CD4-positive, alpha-beta T cell treated with Interleukin-17A for 1 hour (primary cell): ENCODE results near the gene WIPF2.

Source experiments
- DNase-seq: peaks from one replicate; pipeline ENCODE4 v3.0.0-alpha.2; 2020

WIPF2 gene

DNA sequence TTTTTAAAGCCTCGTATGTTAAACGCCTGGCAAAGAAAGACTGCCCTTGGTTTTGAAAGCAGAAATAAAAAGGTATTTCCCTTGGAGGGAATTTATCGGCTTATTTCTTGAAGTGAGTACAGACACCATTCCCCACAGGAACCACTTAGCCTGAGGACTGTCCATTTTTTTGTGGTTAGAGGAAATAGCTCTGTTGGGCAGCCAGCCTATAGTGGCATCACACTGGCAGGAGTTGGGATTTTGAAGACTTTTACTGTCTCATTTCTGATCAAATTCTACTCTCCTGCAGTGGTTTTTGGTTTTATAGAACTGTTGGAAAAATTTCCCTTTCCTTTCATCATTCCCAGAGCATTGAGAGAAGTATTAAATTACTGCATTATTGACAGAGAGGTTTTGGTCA lies 34.5 kb downstream of the WIPF2 start:
- DNase-seq = no peak

DNA sequence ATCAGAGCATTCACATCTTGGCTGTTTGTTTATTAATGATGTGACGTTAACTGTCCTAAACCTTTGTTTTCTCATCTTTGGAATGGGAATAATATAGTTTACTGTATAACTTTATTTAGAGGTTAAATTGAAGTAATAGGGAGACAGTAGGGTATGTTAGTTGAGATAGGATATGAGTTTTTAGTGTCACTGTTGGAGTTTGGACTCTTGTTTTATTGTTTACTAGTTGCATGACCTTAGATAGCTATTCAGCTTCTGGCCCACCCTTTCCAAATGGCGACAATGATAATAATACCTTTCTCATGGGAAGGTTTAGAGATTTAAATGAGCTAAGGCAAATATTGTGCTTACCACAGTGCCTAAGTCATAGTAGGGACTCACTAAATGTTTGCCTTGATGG lies 40.4 kb downstream of the WIPF2 start:
- DNase-seq = no peak

DNA sequence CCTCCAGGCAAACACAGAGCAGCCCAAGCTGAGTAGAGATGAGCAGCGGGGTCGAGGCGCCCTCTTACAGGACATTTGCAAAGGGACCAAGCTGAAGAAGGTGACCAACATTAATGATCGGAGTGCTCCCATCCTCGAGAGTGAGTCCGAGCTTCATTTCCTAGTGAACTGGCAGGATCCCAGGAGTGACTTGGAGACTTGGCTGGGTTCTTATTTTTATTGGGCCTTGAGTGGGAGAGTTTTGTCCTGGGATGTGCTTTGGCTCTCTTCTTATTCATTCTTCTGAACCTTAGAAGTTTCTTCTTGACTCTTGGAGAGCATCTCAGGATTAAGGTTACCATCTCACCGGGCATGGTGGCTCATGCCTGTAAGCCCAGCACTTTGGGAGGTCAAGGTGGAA lies 41.4 kb downstream of the WIPF2 start:
- DNase-seq = no peak

DNA sequence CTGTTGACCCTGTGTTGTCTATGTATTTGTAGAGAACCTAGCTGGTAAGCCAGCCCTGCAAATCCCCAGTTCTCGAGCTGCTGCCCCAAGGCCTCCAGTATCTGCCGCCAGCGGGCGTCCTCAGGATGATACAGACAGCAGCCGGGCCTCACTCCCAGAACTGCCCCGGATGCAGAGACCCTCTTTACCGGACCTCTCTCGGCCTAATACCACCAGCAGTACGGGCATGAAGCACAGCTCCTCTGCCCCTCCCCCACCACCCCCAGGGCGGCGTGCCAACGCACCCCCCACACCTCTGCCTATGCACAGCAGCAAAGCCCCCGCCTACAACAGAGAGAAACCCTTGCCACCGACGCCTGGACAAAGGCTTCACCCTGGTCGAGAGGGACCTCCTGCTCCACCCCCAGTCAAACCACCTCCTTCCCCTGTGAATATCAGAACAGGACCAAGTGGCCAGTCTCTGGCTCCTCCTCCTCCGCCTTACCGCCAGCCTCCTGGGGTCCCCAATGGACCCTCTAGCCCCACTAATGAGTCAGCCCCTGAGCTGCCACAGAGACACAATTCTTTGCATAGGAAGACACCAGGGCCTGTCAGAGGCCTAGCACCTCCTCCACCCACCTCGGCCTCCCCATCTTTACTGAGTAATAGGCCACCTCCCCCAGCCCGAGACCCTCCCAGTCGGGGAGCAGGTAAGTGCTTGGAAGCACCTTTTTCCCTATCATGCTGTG lies 45.5 kb downstream of the WIPF2 start:
- DNase-seq = no peak

DNA sequence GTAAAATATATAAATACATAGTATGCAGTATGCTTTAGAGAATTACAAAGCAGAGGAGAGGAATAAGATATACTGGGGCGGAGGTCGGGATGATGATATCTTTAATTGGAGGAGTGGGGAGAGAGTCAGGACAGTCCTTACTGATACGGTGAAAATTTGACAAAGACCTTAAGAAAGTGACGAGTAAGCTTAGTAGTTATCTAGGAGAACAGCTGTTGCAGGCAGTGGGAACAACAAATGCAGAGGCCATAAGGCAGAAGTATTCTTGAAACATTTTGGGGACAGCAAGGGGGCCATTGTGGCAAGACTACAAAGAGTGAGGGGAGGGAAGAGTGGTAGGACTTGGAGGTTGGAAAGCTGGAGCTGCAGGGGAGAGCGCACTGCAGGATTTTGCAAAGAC lies 46.2 kb downstream of the WIPF2 start:
- no peak for DNase-seq

DNA sequence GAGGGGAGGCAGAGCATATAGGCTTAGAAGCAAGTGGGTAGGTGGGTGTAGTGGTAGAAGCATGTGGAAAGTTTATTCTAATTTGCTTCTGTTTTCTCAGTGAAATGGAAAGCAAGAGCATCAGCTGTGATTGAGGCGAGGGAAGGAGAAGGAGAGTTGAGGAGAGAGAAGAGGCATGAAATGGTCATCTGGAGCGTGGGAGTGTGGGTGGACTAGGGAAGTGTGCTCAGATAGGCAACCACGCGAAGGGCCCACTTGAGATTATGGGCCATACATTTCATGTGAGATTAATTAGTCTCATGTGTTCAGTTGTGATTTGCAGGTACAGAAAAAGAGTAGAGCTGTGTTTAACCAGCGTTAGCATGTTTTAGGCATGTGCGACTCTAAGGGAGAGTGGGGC lies 47.8 kb downstream of the WIPF2 start:
- no peak for DNase-seq

DNA sequence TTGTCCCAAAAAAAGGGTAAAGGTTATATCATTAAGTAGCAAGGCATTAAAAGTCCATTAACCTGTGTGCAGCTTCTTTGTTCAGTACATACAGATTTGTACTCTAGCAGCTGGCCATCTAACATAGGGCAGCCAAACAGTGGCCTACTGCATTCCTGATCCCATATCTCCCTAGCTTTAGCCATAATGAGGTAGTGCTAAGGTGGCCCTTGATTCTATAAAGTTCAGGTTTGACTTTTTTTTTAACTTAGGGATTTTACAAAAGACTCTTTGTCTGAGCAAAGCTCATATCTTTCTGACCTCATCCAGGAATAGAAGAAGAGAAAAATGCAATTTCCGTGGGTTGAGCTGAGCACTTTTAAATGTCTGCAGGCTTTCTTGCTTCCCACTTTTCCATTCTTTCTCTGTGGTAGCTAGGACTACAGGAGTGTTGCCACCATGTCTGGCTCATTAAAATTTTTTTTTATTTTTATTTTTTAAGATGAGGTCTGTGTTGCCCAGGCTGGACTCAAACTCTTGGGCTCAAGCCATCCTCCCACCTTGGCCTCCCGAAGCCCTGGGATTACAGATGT lies 49.1 kb downstream of the WIPF2 start:
- DNase-seq = no peak

DNA sequence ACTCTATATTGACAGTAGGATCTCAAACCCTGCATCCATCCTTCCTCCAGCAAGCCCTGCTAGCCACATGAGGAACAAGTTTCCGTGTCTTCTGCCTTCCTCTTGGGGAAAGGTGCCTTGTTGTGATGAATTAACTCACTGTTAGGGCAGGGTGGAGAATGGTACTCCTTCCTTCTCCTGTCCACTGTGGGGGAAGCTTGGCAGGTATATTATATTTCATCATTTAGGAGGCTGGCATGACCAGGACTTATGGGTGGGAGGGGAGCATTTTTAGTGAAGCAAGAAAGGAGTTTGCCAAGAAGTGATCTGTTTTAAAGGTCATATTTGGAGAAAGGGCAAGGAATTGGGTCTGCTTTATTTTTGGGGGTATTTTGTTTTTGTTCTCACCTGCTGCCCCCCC lies 59.3 kb downstream of the WIPF2 start:
- DNase-seq = no peak

DNA sequence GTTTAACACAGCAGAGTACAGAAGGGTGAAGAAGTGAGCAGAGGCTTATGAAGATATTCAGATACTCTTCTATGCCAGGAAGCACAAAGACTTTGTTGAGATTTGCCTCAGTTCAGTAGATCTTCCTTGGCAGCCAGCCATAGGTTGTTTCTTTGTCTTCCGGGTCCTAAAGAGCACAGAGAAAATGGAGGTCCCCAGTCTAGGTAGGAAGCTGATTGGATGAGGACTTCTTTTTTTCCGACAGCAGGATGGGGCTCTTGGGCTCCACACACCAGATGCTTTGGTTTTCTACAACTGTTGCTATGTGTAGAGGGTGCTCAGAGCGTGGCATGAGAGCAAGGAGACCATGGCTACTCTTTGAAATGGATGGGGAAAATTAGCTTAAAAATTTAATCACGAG lies 60.3 kb downstream of the WIPF2 start:
- DNase-seq = no peak

DNA sequence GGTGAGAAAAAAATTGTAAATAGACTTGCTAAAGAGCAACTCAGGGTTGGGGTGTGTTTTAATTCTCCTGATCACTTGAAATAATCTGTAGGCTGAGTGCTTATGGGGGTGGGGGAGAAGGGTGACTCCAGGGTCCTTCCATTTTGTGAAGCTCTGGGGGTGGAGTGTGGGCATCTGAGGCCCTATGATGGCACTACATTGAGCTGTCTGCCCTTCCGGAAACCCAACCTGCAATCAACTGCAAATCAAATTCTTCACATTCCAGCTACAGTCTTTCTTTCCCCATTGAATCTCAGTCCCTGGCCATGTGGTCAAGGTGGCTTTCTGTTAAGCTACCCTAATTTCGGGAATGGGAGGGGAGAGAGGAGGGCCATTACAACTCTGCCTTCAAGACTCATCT lies 62.6 kb downstream of the WIPF2 start:
- no peak for DNase-seq

DNA sequence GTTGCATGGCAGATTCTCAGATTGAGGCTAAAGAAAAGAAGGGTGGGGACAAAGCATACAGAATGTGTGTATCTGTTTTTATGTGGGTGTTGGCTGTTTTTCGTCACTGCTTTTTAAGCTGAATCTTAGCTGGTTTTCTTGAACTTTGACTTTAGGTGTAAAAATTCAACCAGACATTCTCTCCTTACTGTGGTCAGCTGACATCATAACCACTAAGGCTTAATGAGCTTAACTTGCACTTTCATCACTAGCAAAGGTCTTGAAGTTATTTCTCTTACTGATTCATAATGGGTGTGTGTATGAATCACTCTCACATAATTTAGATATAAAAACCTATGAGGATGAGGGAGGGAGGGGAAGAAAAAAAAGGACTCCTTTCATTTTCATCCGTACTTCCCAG lies 64.6 kb downstream of the WIPF2 start:
- peak; percentile 58 for DNase-seq

DNA sequence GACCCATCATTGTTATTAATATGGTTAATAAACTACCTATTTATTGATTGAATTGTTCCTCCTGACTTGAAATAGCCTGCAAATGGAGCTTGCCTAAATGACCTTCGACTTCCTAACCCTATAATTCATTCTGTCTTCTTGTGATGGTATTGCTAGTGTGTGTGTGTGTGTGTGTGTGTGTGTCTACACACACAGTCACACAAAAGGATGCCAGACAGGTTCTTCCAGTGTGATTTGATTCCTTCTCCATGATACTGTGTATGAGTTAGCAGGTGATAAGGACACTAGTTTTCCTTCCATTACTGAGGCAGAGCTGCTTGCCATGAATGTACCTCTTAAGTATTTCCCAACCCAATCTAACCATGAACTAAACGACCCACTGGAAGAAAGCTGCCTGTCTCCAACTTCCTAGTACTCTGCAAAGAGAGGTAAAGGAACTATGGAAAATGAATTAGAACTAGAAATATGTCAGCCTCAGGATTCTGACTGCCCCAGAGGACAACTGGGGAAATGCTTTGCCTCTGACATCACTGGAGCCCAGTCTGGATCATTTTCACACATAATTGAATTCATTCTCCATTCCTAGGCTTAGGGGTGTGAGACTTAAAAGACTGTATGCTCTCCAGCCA lies 65.1 kb downstream of the WIPF2 start:
- DNase-seq = no peak

DNA sequence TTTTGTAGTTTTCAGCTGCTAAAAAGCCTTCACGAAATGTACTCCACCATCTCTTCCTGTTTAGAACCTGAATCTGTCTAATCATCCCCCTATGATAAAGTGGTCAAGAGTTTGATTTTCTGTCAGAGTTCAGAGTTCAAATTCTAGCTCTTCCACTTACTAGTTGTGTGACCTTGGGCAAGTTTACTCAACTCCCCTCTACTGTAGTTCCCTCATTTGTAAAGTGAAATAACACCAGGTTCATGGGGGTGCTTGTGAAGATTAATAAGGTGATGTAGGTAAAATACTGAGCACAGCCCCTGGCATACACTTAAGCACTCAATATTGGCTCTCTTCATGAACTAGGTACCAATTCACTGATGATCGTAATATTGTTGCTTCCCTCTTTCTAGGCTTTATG lies 67.4 kb downstream of the WIPF2 start:
- DNase-seq = no peak

DNA sequence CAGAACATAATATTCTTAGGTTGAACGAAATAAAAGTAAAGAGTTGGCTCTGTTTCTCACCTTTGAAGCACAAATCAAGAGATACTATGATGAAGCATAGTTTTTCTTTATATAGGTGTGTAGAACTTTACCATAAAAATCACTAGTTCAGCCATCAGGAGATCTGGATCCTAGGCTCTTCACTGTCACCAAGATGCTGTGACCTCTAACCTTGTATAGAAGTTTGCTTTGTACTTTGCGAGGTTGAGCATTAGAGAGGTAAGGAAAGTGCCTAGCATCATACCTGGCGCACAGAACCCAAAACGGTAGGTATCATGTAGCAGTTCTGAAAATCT lies 68.0 kb downstream of the WIPF2 start:
- DNase-seq = no peak

DNA sequence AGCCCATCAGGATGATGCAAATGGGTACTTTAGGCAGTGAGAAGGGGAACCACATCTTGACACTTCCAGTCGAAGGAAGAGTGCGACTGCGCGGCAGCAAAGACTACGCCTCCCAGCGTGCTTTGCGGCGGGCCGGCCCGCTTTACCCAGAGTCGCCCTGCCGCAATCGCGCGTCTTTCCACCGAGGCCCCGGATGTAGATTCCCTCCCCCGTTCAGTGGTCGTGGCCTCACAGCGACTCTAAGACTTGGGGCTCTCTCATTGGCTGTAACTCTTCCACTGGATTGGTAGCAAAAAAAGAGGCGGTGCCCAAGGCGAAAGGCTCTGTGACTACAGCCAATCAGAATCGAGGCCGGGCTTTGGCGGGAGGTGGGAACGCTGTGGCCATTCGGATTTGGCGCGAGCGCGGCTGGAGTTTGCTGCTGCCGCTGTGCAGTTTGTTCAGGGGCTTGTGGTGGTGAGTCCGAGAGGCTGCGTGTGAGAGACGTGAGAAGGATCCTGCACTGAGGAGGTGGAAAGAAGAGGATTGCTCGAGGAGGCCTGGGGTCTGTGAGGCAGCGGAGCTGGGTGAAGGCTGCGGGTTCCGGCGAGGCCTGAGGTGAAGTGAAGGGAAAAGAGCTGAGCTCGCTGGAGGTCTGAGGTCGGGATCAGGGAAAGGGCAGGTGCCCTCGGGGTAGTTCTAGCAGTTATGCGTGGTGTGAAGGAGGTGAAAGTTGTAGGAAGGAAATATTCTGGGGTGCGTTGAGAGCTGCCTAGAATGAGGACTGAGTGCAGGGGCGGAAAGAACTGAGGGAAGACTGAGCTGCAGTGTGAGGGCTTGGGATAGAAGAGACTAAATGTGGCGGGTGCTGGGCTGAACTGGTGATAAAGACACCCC lies 68.6 kb downstream of the WIPF2 start, which contains the start of gene CDC6:
Gene CDC6, plus strand, starts transcription at position 386 of the 876 bp plus-strand sequence. CDS start 1,542 bp downstream, outside the sequence.
- peak; percentile 100 for DNase-seq

DNA sequence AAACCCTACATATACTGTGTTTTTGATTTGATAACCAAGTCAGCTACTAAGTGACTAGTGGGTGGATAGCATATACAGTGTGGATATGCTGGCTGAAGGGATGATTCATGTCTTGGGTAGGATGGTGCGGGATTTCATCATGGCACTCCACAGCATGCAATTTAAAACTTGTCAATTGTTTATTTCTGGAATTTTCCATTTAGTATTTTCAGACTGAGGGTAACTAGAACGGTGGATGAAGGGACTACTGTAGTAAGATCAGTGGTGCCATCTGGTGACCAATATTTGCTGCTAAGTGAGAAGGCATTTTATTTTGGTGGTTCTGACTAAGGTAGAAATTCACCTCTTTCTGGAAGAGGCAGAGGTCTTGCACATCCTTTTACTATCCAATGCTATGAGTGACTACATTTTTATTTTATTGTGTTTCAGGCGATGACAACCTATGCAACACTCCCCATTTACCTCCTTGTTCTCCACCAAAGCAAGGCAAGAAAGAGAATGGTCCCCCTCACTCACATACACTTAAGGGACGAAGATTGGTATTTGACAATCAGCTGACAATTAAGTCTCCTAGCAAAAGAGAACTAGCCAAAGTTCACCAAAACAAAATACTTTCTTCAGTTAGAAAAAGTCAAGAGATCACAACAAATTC lies 71.7 kb downstream of the WIPF2 start:
- DNase-seq = peak; percentile 67

DNA sequence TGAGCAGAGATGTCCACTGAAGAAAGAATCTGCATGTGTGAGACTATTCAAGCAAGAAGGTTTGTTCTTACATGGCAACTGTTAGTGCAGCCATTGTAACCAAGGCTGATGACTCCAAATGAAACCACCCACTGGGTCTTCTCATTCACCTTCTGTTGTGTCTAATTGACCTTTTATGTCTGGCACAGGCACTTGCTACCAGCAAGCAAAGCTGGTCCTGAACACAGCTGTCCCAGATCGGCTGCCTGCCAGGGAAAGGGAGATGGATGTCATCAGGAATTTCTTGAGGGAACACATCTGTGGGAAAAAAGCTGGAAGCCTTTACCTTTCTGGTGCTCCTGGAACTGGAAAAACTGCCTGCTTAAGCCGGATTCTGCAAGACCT lies 72.2 kb downstream of the WIPF2 start:
- DNase-seq = no peak

DNA sequence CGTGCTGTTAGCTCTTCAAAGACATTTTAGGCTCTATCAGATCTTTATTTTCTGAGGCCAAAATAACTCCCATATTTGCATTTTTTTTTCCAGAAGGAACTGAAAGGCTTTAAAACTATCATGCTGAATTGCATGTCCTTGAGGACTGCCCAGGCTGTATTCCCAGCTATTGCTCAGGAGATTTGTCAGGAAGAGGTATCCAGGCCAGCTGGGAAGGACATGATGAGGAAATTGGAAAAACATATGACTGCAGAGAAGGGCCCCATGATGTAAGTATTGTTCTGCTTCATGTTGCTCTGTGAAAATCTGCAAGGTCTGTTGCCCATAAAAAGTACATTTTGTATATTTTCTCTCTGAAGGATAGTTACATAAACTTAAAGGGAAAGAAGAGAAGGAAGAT lies 74.3 kb downstream of the WIPF2 start:
- DNase-seq = no peak

DNA sequence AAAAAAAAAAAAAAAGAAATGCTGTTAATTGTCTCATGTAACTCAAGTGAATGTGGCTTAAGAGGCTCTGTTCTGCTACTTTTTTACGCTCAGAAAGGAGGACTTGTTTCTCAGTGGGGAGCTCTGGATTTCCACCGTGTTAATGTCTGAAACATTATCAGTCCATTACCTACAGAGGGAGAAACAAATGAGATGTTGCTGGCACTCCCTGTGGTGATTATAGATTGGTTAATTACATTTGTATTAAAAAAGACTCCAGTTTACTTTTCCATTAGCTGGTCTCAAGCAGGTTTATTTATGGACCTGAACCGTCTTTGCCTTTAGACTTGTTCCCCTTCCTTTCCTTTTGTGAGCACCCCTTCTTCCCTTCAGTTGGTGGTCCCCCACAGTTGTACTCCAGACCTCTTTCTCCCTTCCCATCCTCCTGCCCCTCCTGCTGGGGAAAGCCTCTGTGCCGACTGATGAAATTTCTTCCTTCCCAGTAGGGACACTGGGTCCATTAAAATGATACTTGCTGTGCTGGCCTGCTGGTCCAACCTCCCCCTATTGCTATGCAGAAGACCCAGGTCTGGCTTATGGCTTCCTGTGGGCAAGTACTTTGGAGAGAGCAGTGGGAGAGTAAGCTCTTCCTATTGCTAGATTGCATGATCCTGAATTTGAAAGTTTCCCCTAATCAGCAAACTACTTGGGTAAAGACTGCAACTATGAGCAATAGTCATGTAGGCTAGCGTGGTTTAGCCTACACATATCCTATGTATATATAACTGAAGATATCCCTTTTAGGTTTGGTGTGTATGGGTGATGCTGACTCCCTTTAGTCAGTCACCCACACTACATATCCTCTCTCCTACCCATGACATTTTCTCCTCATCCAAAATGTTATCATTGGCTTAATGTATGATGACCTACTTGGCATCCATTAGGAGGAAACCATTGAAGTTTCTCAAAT lies 76.7 kb downstream of the WIPF2 start:
- DNase-seq = no peak

DNA sequence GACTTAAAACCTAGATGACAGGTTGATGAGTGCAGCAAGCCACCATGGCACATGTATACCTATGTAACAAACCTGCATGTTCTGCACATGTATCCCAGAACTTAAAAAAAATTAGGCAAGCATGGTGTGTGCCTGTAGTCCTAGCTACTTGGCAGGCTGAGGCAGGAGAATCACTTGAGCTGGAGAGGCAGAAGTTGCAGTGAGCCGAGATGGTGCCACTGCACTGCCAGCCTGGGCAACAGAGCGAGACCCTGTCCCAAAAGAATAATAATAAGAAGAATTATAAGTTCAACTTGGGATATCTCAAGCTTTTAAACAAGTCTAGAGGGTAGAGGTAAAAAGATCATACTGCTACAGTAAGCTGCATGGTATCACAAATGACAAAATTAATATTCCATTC lies 78.4 kb downstream of the WIPF2 start:
- DNase-seq = no peak

DNA sequence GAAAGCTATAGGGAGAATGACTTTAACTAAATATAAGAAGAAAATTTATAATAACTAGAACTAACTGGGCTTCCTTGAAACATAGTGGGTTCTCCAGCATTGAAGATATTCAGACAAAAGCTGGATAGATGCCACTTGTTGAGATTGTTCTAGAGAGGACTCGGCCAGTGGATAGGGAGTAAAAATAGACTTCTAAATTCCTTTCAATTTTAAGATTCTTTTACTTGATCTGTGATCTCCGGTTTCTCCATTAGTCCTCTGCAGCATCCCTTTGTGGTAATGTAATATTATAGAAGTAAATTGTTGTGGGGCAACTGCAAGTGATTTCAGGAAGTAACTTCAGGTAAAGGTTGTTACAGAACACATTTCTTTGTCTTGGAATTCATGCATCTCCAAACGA lies 79.6 kb downstream of the WIPF2 start:
- no peak for DNase-seq
